PC-3 (cell line): ENCODE measurements around the gene SLC4A2. TPM values are rescaled to one million over a fixed set of nuclear protein-coding genes. Genes with fewer than 3 reads are reported as not detected.

Experiments used
- ATAC-seq: fragments of 200-7000 bp; cut with Tn5 transposase; 2 replicates; pipeline ENCODE4 v1.9.1; 2020; ENCODE audit warnings: mild to moderate bottlenecking, moderate library complexity
- BruUV-seq: library from RNA; stranded (reverse); fragments of 400-500 nt; replicated peaks from 2 replicates; lab custom pipeline; 2021; lab: Mats Ljungman, UMichigan
- CTCF ChIA-PET: fragments of 300-600 bp; sonication (Branson Sonifier 250); formaldehyde crosslinking; loops from one replicate; lab custom pipeline; 2022; ENCODE audit warnings: antibody characterized with exemption; lab: Charles Lee
- POLR2A ChIA-PET: fragments of 300-600 bp; sonication (Branson Sonifier 250); formaldehyde crosslinking; loops from one replicate; lab custom pipeline; 2022; ENCODE audit warnings: antibody characterized with exemption; ENCODE audit not compliant: unreplicated experiment; lab: Charles Lee
- DNase-seq: peaks from one replicate; pipeline ENCODE4 v3.0.0-alpha.2; 2015
- H2AFZ ChIP-seq: fragments of 300-600 bp; sonication (generic); 2 replicates; pipeline ENCODE4 v1.6.0; 2016; ENCODE audit warnings: antibody characterized with exemption, low read length
- H3F3A ChIP-seq: fragments of 300-600 bp; sonication (generic); one replicate; pipeline ENCODE4 v1.6.0; 2017; ENCODE audit warnings: antibody characterized with exemption, low read length, control low read depth, mild to moderate bottlenecking; ENCODE audit not compliant: unreplicated experiment
- H3K27ac ChIP-seq: fragments of 300-600 bp; sonication (generic); 2 replicates; pipeline ENCODE4 v1.5.1; 2016; ENCODE audit warnings: mild to moderate bottlenecking, low read length
- H3K27me3 ChIP-seq: fragments of 300-600 bp; sonication (generic); 2 replicates; pipeline ENCODE4 v1.6.1; 2016; ENCODE audit warnings: low read length, mixed read lengths
- H3K36me3 ChIP-seq: fragments of 300-600 bp; sonication (generic); 2 replicates; pipeline ENCODE4 v1.6.1; 2016; ENCODE audit warnings: low read depth, mixed run types, low read length, mixed read lengths
- H3K4me1 ChIP-seq: fragments of 300-600 bp; sonication (generic); 2 replicates; pipeline ENCODE4 v1.5.1; 2016; ENCODE audit warnings: low read length; ENCODE audit not compliant: insufficient read depth
- H3K4me2 ChIP-seq: fragments of 300-600 bp; sonication (generic); 2 replicates; pipeline ENCODE4 v1.6.0; 2016; ENCODE audit warnings: low read length
- H3K4me3 ChIP-seq: fragments of 300-600 bp; sonication (generic); 2 replicates; pipeline ENCODE4 v1.5.1; 2016; ENCODE audit warnings: mild to moderate bottlenecking, low read length, mixed read lengths
- H3K79me2 ChIP-seq: fragments of 300-600 bp; sonication (generic); 2 replicates; pipeline ENCODE4 v1.6.1; 2017; ENCODE audit warnings: low read length, mixed read lengths
- H3K9ac ChIP-seq: fragments of 300-600 bp; sonication (generic); 2 replicates; pipeline ENCODE4 v1.6.0; 2016; ENCODE audit warnings: mild to moderate bottlenecking, low read length
- H3K9me2 ChIP-seq: fragments of 300-600 bp; sonication (generic); replicated peaks from 2 replicates; pipeline ENCODE4 v1.6.1; 2016; ENCODE audit warnings: mixed run types, low read length, mixed read lengths
- H3K9me3 ChIP-seq: fragments of 300-600 bp; sonication (generic); 2 replicates; pipeline ENCODE4 v1.6.1; 2016; ENCODE audit warnings: low read length, mixed read lengths
- H4K20me1 ChIP-seq: fragments of 300-600 bp; sonication (generic); 2 replicates; pipeline ENCODE4 v1.6.1; 2016; ENCODE audit warnings: low read length, mixed read lengths
- EZH2 ChIP-seq: fragments of 300-600 bp; sonication (generic); IDR thresholded peaks from one replicate; pipeline ENCODE4 v1.6.1; 2017; ENCODE audit warnings: antibody characterized with exemption, mild to moderate bottlenecking, low read length; ENCODE audit not compliant: unreplicated experiment
- EZH2phosphoT487 ChIP-seq: fragments of 300-600 bp; sonication (generic); IDR thresholded peaks from 2 replicates; pipeline ENCODE4 v1.6.1; 2018; ENCODE audit warnings: mild to moderate bottlenecking, antibody characterized with exemption, low read length, borderline replicate concordance
- intact Hi-C: fragments of 100-400 bp; cut with micrococcal nuclease; formaldehyde crosslinking; loops from 2 replicates; pipeline ENCODE4 v1.9.0; 2023
- total RNA-seq: library from RNA; depleted of rRNA; stranded (reverse); fragments of >200 nt; gene quantifications from 2 replicates; pipeline ENCODE4 v1.2.3, GENCODE V29; 2014
- TF ChIP-seq, protein P1 (sequence below): fragments of 300-600 bp; sonication (generic); conservative IDR thresholded peaks from 2 replicates; pipeline ENCODE4 v1.5.1; 2017; ENCODE audit warnings: antibody characterized with exemption, low read depth, mild to moderate bottlenecking, low read length

SLC4A2 gene
- total RNA-seq, 1 experiment from 2014 or later: 284 TPM

DNA sequence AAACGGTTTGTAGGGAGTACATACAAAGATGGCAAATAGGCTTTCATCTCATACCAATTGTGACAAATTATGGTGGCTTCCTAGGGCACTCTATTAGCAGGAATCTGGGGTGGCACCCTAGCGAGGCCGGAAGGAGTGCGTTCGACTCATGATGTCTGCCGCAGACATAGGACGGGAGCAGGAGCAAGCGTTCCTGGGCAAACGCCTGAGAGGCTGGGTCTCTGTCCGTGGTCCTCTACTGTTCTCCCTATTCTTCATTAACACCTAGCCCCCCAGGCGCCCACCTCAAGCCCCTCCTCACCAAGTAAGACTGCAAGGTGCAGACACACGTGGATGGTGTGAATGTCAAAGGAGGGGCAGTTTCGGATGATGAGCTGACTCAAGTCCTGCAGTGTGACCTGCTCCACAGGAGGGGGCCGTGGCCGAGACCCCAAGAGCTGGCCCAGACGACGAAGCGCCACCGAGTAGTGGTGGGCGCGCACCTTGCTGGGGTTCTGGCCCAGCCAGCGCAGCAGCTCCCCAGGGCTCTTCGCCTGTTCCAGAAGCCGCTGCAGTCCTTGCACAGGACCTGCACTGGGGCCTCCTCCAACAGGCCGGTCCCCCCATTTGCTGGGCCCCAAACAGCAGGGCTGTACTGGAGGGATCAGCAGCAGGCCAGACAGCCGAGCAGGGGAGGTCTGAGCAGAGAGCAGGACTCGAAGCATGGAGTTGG, 20.0 kb downstream of the SLC4A2 start:
- TF ChIP-seq EZH2phosphoT487: no peak
- Histone ChIP-seq H3K36me3 (peaks cover 3% of the 10 kb centered on the region; the same call in 1 of the 2 replicates), H3K27ac (no peak overlapping the region), H3K9me2 (no peaks in the 10 kb centered on the region), H3K79me2 (peaks cover 41% of the 10 kb centered on the region), H3K4me1 (peaks cover 31% of the 10 kb centered on the region), H3K4me3 (peak overlapping the region; percentile 91), H3F3A (no peaks in the 10 kb centered on the region), H3K4me2 (peak overlapping the region; percentile 95), H3K9me3 (no peaks in the 10 kb centered on the region), H2AFZ (no peak overlapping the region), H3K9ac (peak overlapping the region; percentile 98), H3K27me3 (no peaks in the 10 kb centered on the region), H4K20me1 (no peaks in the 10 kb centered on the region)
- BruUV-seq: no TSS peak
- CTCF ChIA-PET: no interaction called here
- POLR2A ChIA-PET: no interaction called here
- intact Hi-C loops: loop anchor here (5.0 kb wide), 1 partner anchor 33 kb away; no protein-coding TSS in a partner anchor
- DNase-seq (no peak), ATAC-seq (no peak)

DNA sequence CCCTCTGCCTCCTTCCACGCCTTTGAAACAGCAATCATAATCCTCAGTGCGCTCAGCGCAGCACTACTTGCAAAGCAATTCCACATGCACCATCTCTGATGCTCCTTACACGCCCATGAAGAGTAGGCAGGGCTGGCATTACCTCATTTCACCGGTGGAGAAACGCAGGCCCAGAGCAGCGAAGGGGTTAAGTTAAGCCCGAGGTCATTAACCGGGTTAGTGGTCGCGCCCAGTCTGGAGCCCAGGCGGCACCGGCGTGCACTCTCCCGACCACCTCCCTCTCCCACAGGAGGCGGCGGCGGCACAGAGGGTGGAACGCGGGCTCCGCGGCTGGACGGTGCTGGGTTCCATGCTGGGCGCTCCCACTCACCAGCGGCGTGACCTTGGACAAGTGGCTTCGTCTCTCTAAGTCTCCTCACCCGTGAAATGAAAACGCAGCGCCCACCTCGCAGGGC, 20.7 kb downstream of the SLC4A2 start:
- POLR2A ChIA-PET: interaction anchor here (0.6 to 0.7 kb wide), 3 partner anchors 17 to 67 kb away, joined by 3 to 15 read pairs (median 5); no protein-coding TSS in a partner anchor

DNA sequence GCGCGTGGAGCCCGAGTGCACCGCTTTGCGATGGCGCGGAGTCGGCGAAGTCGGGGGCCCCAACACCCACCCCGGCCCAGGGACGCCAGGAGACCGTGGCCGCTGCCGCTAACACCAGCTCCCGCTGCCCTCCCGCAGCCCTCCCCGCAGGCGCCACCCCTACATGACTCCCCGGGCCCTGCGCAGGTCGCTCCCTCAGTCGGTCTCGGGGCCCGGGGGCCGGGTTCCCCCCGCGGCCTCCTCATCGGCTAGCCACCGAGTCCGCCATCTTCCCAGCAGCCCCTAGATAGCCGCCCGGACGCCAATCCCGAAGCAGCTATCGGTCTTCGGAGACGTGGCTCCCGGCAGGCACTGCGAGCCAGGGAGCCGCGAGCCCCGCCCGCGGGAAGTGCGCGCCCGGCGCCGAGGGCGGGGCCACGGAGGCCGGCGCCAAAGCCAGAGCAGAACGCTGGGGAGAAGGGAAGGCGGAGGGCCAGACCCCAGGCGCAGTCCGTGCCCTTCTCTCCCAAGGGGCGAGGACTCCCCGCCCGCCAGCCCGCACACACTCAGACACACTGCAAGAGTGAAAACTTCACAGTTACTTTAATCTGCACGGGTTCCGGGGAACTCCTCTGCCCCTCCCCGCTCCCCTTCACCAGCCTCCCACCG, 21.3 kb downstream of the SLC4A2 start, which contains the start of gene FASTK:
FASTK (minus strand) TSS at position 288 of the 648 bp plus-strand sequence; CDS start at position 245, 43 bp downstream.
- TF ChIP-seq EZH2 (no peak), EZH2phosphoT487 (no peak)
- TF ChIP-seq, protein P1, sequence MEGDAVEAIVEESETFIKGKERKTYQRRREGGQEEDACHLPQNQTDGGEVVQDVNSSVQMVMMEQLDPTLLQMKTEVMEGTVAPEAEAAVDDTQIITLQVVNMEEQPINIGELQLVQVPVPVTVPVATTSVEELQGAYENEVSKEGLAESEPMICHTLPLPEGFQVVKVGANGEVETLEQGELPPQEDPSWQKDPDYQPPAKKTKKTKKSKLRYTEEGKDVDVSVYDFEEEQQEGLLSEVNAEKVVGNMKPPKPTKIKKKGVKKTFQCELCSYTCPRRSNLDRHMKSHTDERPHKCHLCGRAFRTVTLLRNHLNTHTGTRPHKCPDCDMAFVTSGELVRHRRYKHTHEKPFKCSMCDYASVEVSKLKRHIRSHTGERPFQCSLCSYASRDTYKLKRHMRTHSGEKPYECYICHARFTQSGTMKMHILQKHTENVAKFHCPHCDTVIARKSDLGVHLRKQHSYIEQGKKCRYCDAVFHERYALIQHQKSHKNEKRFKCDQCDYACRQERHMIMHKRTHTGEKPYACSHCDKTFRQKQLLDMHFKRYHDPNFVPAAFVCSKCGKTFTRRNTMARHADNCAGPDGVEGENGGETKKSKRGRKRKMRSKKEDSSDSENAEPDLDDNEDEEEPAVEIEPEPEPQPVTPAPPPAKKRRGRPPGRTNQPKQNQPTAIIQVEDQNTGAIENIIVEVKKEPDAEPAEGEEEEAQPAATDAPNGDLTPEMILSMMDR: no peak
- no TSS peak for BruUV-seq
- H3K9me2 ChIP-seq: no peaks in the 10 kb centered on the region
- H3F3A ChIP-seq: no peaks in the 10 kb centered on the region
- H3K36me3 ChIP-seq: no peaks in the 10 kb centered on the region; the same call in 1 of the 2 replicates
- no peaks in the 10 kb centered on the region for H3K9me3 ChIP-seq
- H3K27ac ChIP-seq: peak within 1 kb of the TSS; percentile 65
- peak within 1 kb of the TSS; percentile 70 for H2AFZ ChIP-seq
- peaks cover 39% of the 10 kb centered on the region for H3K4me1 ChIP-seq
- peaks cover 41% of the 10 kb centered on the region for H3K79me2 ChIP-seq
- intact Hi-C loops: loop anchor here (1.0 kb wide), 3 partner anchors 17 to 52 kb away; partner anchors contain the start of gene ABCB8
- ChIA-PET CTCF (no interaction called here), POLR2A (interaction anchor here (0.6 to 0.7 kb wide), 3 partner anchors 18 to 67 kb away, joined by 3 to 15 read pairs (median 5); no protein-coding TSS in a partner anchor)
- H3K9ac ChIP-seq: peak within 1 kb of the TSS; percentile 98
- H3K4me3 ChIP-seq: peak within 1 kb of the TSS; percentile 91
- peak; percentile 94 for DNase-seq
- no peaks in the 10 kb centered on the region for H3K27me3 ChIP-seq
- no peaks in the 10 kb centered on the region for H4K20me1 ChIP-seq
- peak within 1 kb of the TSS; percentile 95 for H3K4me2 ChIP-seq
- ATAC-seq: peak; percentile 62

More for the DNA sequence above, 20.7 kb downstream of the SLC4A2 start:
- H3K27ac ChIP-seq: peak overlapping the region; percentile 61
- ATAC-seq (peak; percentile 3), DNase-seq (no peak)
- CTCF ChIA-PET: no interaction called here
- peaks cover 34% of the 10 kb centered on the region for H3K4me1 ChIP-seq
- intact Hi-C loops: loop anchor here (1.0 kb wide), 3 partner anchors 17 to 52 kb away; partner anchors contain the start of gene ABCB8
- H3K4me2 ChIP-seq: peak overlapping the region; percentile 95
- peak overlapping the region; percentile 70 for H2AFZ ChIP-seq
- H3K79me2 ChIP-seq: peaks cover 41% of the 10 kb centered on the region
- no peaks in the 10 kb centered on the region for H3F3A ChIP-seq
- peak overlapping the region; percentile 91 for H3K4me3 ChIP-seq
- no peaks in the 10 kb centered on the region for H4K20me1 ChIP-seq
- H3K9me2 ChIP-seq: no peaks in the 10 kb centered on the region
- TF ChIP-seq, protein P1: no peak
- TF ChIP-seq EZH2 (no peak), EZH2phosphoT487 (no peak)
- BruUV-seq: TSS peak; percentile 47
- H3K36me3 ChIP-seq: no peaks in the 10 kb centered on the region; the same call in 1 of the 2 replicates
- no peaks in the 10 kb centered on the region for H3K27me3 ChIP-seq
- no peaks in the 10 kb centered on the region for H3K9me3 ChIP-seq
- peak overlapping the region; percentile 98 for H3K9ac ChIP-seq
